Endothelial cell of umbilical vein (primary cell): ENCODE measurements around the gene CCND1. TPM values are rescaled to one million over a fixed set of nuclear protein-coding genes. Genes with fewer than 3 reads are reported as not detected.

ENCODE experiments used
- BruUV-seq: library from RNA; stranded (reverse); fragments of 400-500 nt; replicated peaks from 2 replicates; lab custom pipeline; 2021; lab: Mats Ljungman, UMichigan
- CTCF ChIA-PET: fragments of 300-600, 350-600 bp; sonication (Branson Sonifier 250); formaldehyde crosslinking; loops from one replicate; lab custom pipeline; 2021; ENCODE audit warnings: antibody characterized with exemption, inconsistent platforms; lab: Charles Lee
- POLR2A ChIA-PET: fragments of 300-600, 350-600 bp; sonication (Branson Sonifier 250); formaldehyde crosslinking; loops from one replicate; lab custom pipeline; 2021; ENCODE audit warnings: antibody characterized with exemption, inconsistent platforms; lab: Charles Lee
- DNase-seq: peaks from one replicate; pipeline ENCODE4 v3.0.0-alpha.2; 2011; ENCODE audit warnings: low read depth, low spot score
- FAIRE-seq: peaks from 2 replicates; lab custom pipeline; 2011; peaks lifted over from hg19 to GRCh38; lab: Jason Lieb, UNC
- H2AFZ ChIP-seq: 2 replicates; pipeline ENCODE4 v1.6.0; 2012; ENCODE audit warnings: low read depth, low read length, control low read depth, inconsistent platforms
- H3K27ac ChIP-seq: 2 replicates; pipeline ENCODE4 v1.5.1; 2011; ENCODE audit warnings: low read depth, mild to moderate bottlenecking, control low read depth, low read length, moderate library complexity; ENCODE audit not compliant: insufficient read depth
- H3K27me3 ChIP-seq, 2 experiments: 2 replicates each; pipeline versions ENCODE4 v1.6.0 to v1.6.1; 2011; ENCODE audit warnings: low read length in 2 of 2, mixed read lengths in 1 of 2; ENCODE audit not compliant: control insufficient read depth in 2 of 2, insufficient read depth in 2 of 2
- H3K36me3 ChIP-seq, 2 experiments: 2 replicates in 1 of 2; 3 replicates in 1 of 2; pipeline ENCODE4 v1.5.1; 2011; ENCODE audit warnings: low read length in 2 of 2, mild to moderate bottlenecking in 1 of 2, moderate library complexity in 1 of 2; ENCODE audit not compliant: control insufficient read depth in 2 of 2, insufficient read depth in 2 of 2; ENCODE audit errors: extremely low read depth in 1 of 2
- H3K4me1 ChIP-seq: 3 replicates; pipeline ENCODE4 v1.5.1; 2011; ENCODE audit warnings: mild to moderate bottlenecking, low read length; ENCODE audit not compliant: control insufficient read depth, insufficient read depth; ENCODE audit errors: extremely low read depth
- H3K4me2 ChIP-seq: 2 replicates; pipeline ENCODE4 v1.6.1; 2011; ENCODE audit warnings: low read length, control low read depth, mixed read lengths; ENCODE audit not compliant: insufficient read depth
- H3K4me3 ChIP-seq, 3 experiments: fragments of 200-600 bp in 1 of 3; sonication (generic), shearing (Covaris generic) in 1 of 3; replicated peaks in 1 of 3; 2 replicates each; pipeline ENCODE4 v1.5.1; 2011 to 2016; ENCODE audit warnings: control low read depth in 3 of 3, low read length in 3 of 3, mild to moderate bottlenecking in 2 of 3, inconsistent platforms in 1 of 3, low read depth in 1 of 3, moderate library complexity in 1 of 3; ENCODE audit not compliant: insufficient read depth in 1 of 3
- H3K79me2 ChIP-seq: 2 replicates; pipeline ENCODE4 v1.6.0; 2012; ENCODE audit warnings: low read length, inconsistent platforms; ENCODE audit not compliant: control insufficient read depth, insufficient read depth
- H3K9ac ChIP-seq: replicated peaks from 2 replicates; pipeline ENCODE3; 2011; ENCODE audit warnings: low read length, control low read depth; ENCODE audit not compliant: insufficient read depth; ENCODE audit errors: extremely low read depth
- H3K9me1 ChIP-seq: replicated peaks from 3 replicates; pipeline ENCODE4 v1.6.0; 2011; ENCODE audit warnings: mild to moderate bottlenecking, low read length; ENCODE audit not compliant: control insufficient read depth, insufficient read depth; ENCODE audit errors: extremely low read depth
- H3K9me3 ChIP-seq: replicated peaks from 2 replicates; pipeline ENCODE4 v1.5.1; 2012; ENCODE audit warnings: low read length, inconsistent platforms; ENCODE audit not compliant: control insufficient read depth, insufficient read depth
- H4K20me1 ChIP-seq: replicated peaks from 2 replicates; pipeline ENCODE3; 2011; ENCODE audit warnings: mild to moderate bottlenecking, low read length; ENCODE audit not compliant: control insufficient read depth, insufficient read depth; ENCODE audit errors: extremely low read depth
- CTCF ChIP-seq, 2 donors: IDR thresholded peaks; 1 replicate in 1 of 2; 2 replicates in 1 of 2; pipeline ENCODE4 v1.5.1; 2011; ENCODE audit warnings: low read length in 2 of 2, mild to moderate bottlenecking in 2 of 2, moderate library complexity in 2 of 2, control low read depth in 1 of 2, inconsistent platforms in 1 of 2, low read depth in 1 of 2; ENCODE audit not compliant: insufficient read depth in 1 of 2; ENCODE audit errors: extremely low read depth in 1 of 2
- EZH2 ChIP-seq: IDR thresholded peaks from 2 replicates; pipeline ENCODE4 v1.6.1; 2012; ENCODE audit warnings: borderline replicate concordance, low read depth, mild to moderate bottlenecking, moderate library complexity, low read length, inconsistent platforms; ENCODE audit not compliant: severe bottlenecking
- FOS ChIP-seq: IDR thresholded peaks from 2 replicates; pipeline ENCODE4 v1.6.1; 2011; ENCODE audit warnings: mild to moderate bottlenecking, low read length, moderate library complexity, borderline replicate concordance; ENCODE audit not compliant: insufficient read depth
- GATA2 ChIP-seq: IDR thresholded peaks from 2 replicates; pipeline ENCODE4 v1.7.0; 2011; ENCODE audit warnings: low read depth, mild to moderate bottlenecking, moderate library complexity, mixed read lengths, low read length; ENCODE audit not compliant: insufficient read length, insufficient read depth
- JUN ChIP-seq: IDR thresholded peaks from 2 replicates; pipeline ENCODE4 v1.6.1; 2011; ENCODE audit warnings: borderline replicate concordance, low read depth; ENCODE audit not compliant: insufficient read length, insufficient read depth
- MAX ChIP-seq: IDR thresholded peaks from 2 replicates; pipeline ENCODE4 v1.6.1; 2011; ENCODE audit not compliant: insufficient read depth, insufficient read length
- MYC ChIP-seq: IDR thresholded peaks from one replicate; pipeline ENCODE4 v1.6.1; 2011; ENCODE audit warnings: mild to moderate bottlenecking, low read depth, low read length
- POLR2A ChIP-seq: IDR thresholded peaks from 2 replicates; pipeline ENCODE4 v1.6.1; 2012; ENCODE audit warnings: low read depth, mild to moderate bottlenecking, control low read depth, low read length
- POLR2AphosphoS5 ChIP-seq: IDR thresholded peaks from 2 replicates; pipeline ENCODE4 v1.6.1; 2012; ENCODE audit warnings: low read depth, mild to moderate bottlenecking, control low read depth, low read length, moderate library complexity; ENCODE audit not compliant: insufficient read depth
- dilution Hi-C: fragments of 300-500 bp; cut with MboI; formaldehyde crosslinking; loops from one replicate; pipeline ENCODE4 v1.15.0; 2019; ENCODE audit warnings: low sequenced_read_pairs; ENCODE audit not compliant: extremely low pct_ligation_motif_present
- intact Hi-C: fragments of 100-400 bp; cut with micrococcal nuclease; formaldehyde crosslinking; loops from one replicate; pipeline ENCODE4 v1.10.0; 2022
- polyA plus RNA-seq, 4 experiments: library from polyadenylated mRNA; depleted of rRNA in 3 of 4; stranded (reverse) in 3 of 4; unstranded in 1 of 4; fragments of >200 nt; gene quantifications; 2 replicates each; pipeline versions ENCODE4 v1.2.1 to v1.2.3, GENCODE V29; 2011 to 2012; ENCODE audit warnings: missing spikeins in 1 of 4
- total RNA-seq: library from RNA; stranded (reverse); gene quantifications from 2 replicates; pipeline ENCODE4 v1.2.3, GENCODE V29; 2021

Gene CCND1
- total and polyA plus RNA-seq, 2 donors (not counting 3 experiments of a cell fraction or from before 2014, with no cell fraction given): 98.7 to 370 TPM

- Histone ChIP-seq H3K4me1 (peaks cover 3% of the 10 kb centered on the region), H3K27ac (no peak overlapping the region), H3K36me3 (peaks cover 2 to 12% of the 10 kb centered on the region in 2 experiments), H3K9ac (no peak overlapping the region), H4K20me1 (no peaks in the 10 kb centered on the region), H3K9me3 (no peaks in the 10 kb centered on the region), H3K27me3 (no peaks in the 10 kb centered on the region), H2AFZ (no peak overlapping the region), H3K9me1 (no peaks in the 10 kb centered on the region), H3K4me3 (no peak overlapping the region), H3K4me2 (no peak overlapping the region), H3K79me2 (no peaks in the 10 kb centered on the region)
- FAIRE-seq (no peak), DNase-seq (no peak)
- no peak for TF ChIP-seq GATA2
- no peak for TF ChIP-seq MYC
- no peak for TF ChIP-seq FOS
- no peak for TF ChIP-seq CTCF (IDR thresholded peaks at IDR 0.05; ENCODE audit: extremely low read depth in 1 of 2, insufficient read depth in 1 of 2, low read depth in 1 of 2, low read length in 2 of 2)
- TF ChIP-seq EZH2: no peak
- no peak for TF ChIP-seq JUN
- no peak for TF ChIP-seq POLR2A
- no peak for TF ChIP-seq MAX
- TF ChIP-seq POLR2AphosphoS5: no peak
- no TSS peak for BruUV-seq
- intact Hi-C loops: no loop called here
- POLR2A ChIA-PET: no interaction called here
- dilution Hi-C loops: loop anchor here (25.0 kb wide), 1 partner anchor 548 kb away; no protein-coding TSS in a partner anchor
- CTCF ChIA-PET: interaction anchor here (0.8 to 6.1 kb wide), 3 partner anchors 10 to 558 kb away, joined by 4 to 47 read pairs (median 4); no protein-coding TSS in a partner anchor
Observed at GRCh38 chr11:69660001-69660500, 19.1 kb downstream of the CCND1 start.
